Measurements from ENCODE around the gene CNNM2.
"Not testable (repeated sequence)": the region's sequence is repeated elsewhere in the genome, so short reads cannot be mapped to it uniquely, and the experiment has no call there.

Gene CNNM2

GRCh38 chr10:103130910-103131309 is 212.8 kb downstream of the CNNM2 start:
- no peak overlapping the region for H3K4me3 ChIP-seq (replicated peaks; ENCODE audit: low read depth, low read length)
- no peak for DNase-seq (ENCODE audit: low read depth)
- TF ChIP-seq, protein P1, sequence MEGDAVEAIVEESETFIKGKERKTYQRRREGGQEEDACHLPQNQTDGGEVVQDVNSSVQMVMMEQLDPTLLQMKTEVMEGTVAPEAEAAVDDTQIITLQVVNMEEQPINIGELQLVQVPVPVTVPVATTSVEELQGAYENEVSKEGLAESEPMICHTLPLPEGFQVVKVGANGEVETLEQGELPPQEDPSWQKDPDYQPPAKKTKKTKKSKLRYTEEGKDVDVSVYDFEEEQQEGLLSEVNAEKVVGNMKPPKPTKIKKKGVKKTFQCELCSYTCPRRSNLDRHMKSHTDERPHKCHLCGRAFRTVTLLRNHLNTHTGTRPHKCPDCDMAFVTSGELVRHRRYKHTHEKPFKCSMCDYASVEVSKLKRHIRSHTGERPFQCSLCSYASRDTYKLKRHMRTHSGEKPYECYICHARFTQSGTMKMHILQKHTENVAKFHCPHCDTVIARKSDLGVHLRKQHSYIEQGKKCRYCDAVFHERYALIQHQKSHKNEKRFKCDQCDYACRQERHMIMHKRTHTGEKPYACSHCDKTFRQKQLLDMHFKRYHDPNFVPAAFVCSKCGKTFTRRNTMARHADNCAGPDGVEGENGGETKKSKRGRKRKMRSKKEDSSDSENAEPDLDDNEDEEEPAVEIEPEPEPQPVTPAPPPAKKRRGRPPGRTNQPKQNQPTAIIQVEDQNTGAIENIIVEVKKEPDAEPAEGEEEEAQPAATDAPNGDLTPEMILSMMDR (IDR thresholded peaks at IDR 0.05; ENCODE audit: low read length, missing control alignments), result no peak

GRCh38 chr10:103135168-103135567 is 217.1 kb downstream of the CNNM2 start:
- not testable (repeated sequence) for DNase-seq (ENCODE audit: low read depth); H3K4me3 ChIP-seq (replicated peaks; ENCODE audit: low read depth, low read length)

- no peak overlapping the region for H3K4me3 ChIP-seq (replicated peaks; ENCODE audit: low read depth, low read length)
- DNase-seq (ENCODE audit: low read depth), result no peak
- TF ChIP-seq, protein P1 (IDR thresholded peaks at IDR 0.05; ENCODE audit: low read length, missing control alignments), result no peak
Measured at GRCh38 chr10:103139803-103140202, 221.7 kb downstream of the CNNM2 start.
